SK-N-MC (cell line): ENCODE data around the gene ATF7IP.

Experiments
- EZH2 ChIP-seq: fragments of 200-600 bp; sonication (generic); IDR thresholded peaks from one replicate; pipeline ENCODE4 v1.6.1; 2017; ENCODE audit warnings: antibody characterized with exemption
- POLR2AphosphoS5 ChIP-seq: IDR thresholded peaks from 2 replicates; pipeline ENCODE4 v1.6.1; 2012; ENCODE audit warnings: mild to moderate bottlenecking, low read depth, low read length, borderline replicate concordance

DNA sequence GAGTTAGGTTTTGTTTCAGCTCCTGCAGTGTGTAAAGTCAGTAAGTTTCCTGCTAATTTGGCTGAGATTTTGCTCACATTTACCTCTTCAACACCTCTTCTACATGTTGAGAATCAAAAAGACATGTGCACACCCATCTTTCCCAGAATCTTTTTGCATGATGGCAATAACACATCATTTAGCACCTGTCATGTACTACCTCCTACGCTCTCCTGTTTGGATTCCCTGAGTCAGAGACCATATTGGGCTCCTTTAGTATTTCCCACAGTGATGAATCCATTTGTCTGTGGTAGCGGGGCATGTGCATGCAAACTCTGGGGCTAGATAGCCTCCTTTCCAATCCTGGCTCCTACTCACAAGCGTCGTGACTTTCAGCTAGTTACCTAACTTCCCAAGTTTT lies 182.1 kb downstream of the ATF7IP start:
- TF ChIP-seq POLR2AphosphoS5 (no peak), EZH2 (no peak)
